ENCODE results near the gene FGR. TPM values are rescaled to one million over a fixed set of nuclear protein-coding genes. Genes with fewer than 3 reads are reported as not detected.

FGR gene
- total and polyA plus RNA-seq, 2 experiments from 2014 or later = 0.53 to 0.56 TPM

- H3K36me3 ChIP-seq (ENCODE audit: insufficient read depth) = no peaks in the 10 kb centered on the region
- H3K9me2 ChIP-seq (ENCODE audit: insufficient read depth) = no peaks in the 10 kb centered on the region; the same call in 1 of the 2 replicates
- H3K9me3 Mint-ChIP-seq = no peaks in the 10 kb centered on the region; the same call in 2 of the 3 replicates
- peaks cover 25% of the 10 kb centered on the region for H3K4me1 Mint-ChIP-seq
- no peak overlapping the region for H3K27ac Mint-ChIP-seq
- no peak for TF ChIP-seq EZH2 (IDR thresholded peaks at IDR 0.05; ENCODE audit: low read depth, unreplicated experiment)
- no peak for TF ChIP-seq ZNF462 (CRISPR knock-in tag; IDR thresholded peaks at IDR 0.05)
- no peak for TF ChIP-seq NANOG (IDR thresholded peaks at IDR 0.05; ENCODE audit: borderline replicate concordance)
- TF ChIP-seq, protein P1, sequence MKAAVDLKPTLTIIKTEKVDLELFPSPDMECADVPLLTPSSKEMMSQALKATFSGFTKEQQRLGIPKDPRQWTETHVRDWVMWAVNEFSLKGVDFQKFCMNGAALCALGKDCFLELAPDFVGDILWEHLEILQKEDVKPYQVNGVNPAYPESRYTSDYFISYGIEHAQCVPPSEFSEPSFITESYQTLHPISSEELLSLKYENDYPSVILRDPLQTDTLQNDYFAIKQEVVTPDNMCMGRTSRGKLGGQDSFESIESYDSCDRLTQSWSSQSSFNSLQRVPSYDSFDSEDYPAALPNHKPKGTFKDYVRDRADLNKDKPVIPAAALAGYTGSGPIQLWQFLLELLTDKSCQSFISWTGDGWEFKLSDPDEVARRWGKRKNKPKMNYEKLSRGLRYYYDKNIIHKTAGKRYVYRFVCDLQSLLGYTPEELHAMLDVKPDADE (IDR thresholded peaks at IDR 0.05) = no peak
- no peak for TF ChIP-seq CREB1 (CRISPR knock-in tag; IDR thresholded peaks at IDR 0.05; ENCODE audit: low read depth)
- no peak for TF ChIP-seq EZH2phosphoT487 (IDR thresholded peaks at IDR 0.05; ENCODE audit: unreplicated experiment)
- TF ChIP-seq ZNF331 (CRISPR knock-in tag; IDR thresholded peaks at IDR 0.05; ENCODE audit: low read depth) = no peak
- no peak for TF ChIP-seq STAT1 (IDR thresholded peaks at IDR 0.05; ENCODE audit: unreplicated experiment)
- no peak for TF ChIP-seq POLR2AphosphoS5 (IDR thresholded peaks at IDR 0.05; ENCODE audit: low read depth)
- TF ChIP-seq ZNF114 (CRISPR knock-in tag; IDR thresholded peaks at IDR 0.05) = no peak
- no peak for TF ChIP-seq CTCF (conservative IDR thresholded peaks at IDR 0.05; ENCODE audit: low read depth in 2 of 2)
- TF ChIP-seq REST (IDR thresholded peaks at IDR 0.05; ENCODE audit: unreplicated experiment) = no peak
- no peak for TF ChIP-seq JUNB (IDR thresholded peaks at IDR 0.05; ENCODE audit: unreplicated experiment)
- H3K36me3 Mint-ChIP-seq (ENCODE audit: low read depth) = no peaks in the 10 kb centered on the region
- H3K4me1 ChIP-seq (ENCODE audit: insufficient read depth) = peaks cover 15% of the 10 kb centered on the region
- no peak overlapping the region for H3K27ac ChIP-seq (ENCODE audit: low read depth)
- no peak overlapping the region for H3K4me3 ChIP-seq
- H4K20me1 ChIP-seq (replicated peaks; ENCODE audit: insufficient read depth) = no peaks in the 10 kb centered on the region
- H2AFZ ChIP-seq = no peak overlapping the region
- no peaks in the 10 kb centered on the region for H3K79me2 ChIP-seq (replicated peaks; ENCODE audit: insufficient read depth)
- H3K4me2 ChIP-seq = no peak overlapping the region
- ATAC-seq (no peak), DNase-seq (ENCODE audit: low spot score) (no peak)
- peaks cover 9% of the 10 kb centered on the region; the same call in 1 of the 2 replicates for H3F3A ChIP-seq (replicated peaks; ENCODE audit: low read depth)
- H3K27me3 Mint-ChIP-seq (ENCODE audit: insufficient read depth, low read depth, poor library complexity) = peaks cover 5% of the 10 kb centered on the region
- no peaks in the 10 kb centered on the region for H3K27me3 ChIP-seq (ENCODE audit: insufficient read depth)
- no peak overlapping the region for H3K4me3 Mint-ChIP-seq
Measured at GRCh38 chr1:27647328-27647727, 12.3 kb upstream of the FGR start.

All from GM23338 (cell line).